Glutamatergic neuron (in vitro differentiated cells): ENCODE measurements around the gene CYP46A1. TPM values are rescaled to one million over a fixed set of nuclear protein-coding genes. Genes with fewer than 3 reads are reported as not detected.

ENCODE experiments used
- DNase-seq: peaks from one replicate; pipeline ENCODE4 v3.0.0; 2022
- H3K27ac Mint-ChIP-seq: one replicate; pipeline ENCODE4 v1.8.0; 2020; ENCODE audit warnings: mild to moderate bottlenecking, mixed read lengths, inconsistent platforms; ENCODE audit not compliant: unreplicated experiment
- H3K27me3 Mint-ChIP-seq: one replicate; pipeline ENCODE4 v1.8.0; 2020; ENCODE audit warnings: mild to moderate bottlenecking, moderate library complexity, mixed read lengths, inconsistent platforms; ENCODE audit not compliant: unreplicated experiment
- H3K36me3 Mint-ChIP-seq: one replicate; pipeline ENCODE4 v1.8.0; 2020; ENCODE audit warnings: mild to moderate bottlenecking, mixed read lengths, inconsistent platforms; ENCODE audit not compliant: unreplicated experiment
- H3K4me1 Mint-ChIP-seq: one replicate; pipeline ENCODE4 v1.8.0; 2020; ENCODE audit warnings: mild to moderate bottlenecking, low read depth, mixed read lengths, inconsistent platforms; ENCODE audit not compliant: unreplicated experiment
- H3K4me3 Mint-ChIP-seq: one replicate; pipeline ENCODE4 v1.8.0; 2020; ENCODE audit warnings: mild to moderate bottlenecking, mixed read lengths, inconsistent platforms; ENCODE audit not compliant: unreplicated experiment
- H3K9me3 Mint-ChIP-seq: one replicate; pipeline ENCODE4 v1.8.0; 2020; ENCODE audit warnings: mild to moderate bottlenecking, moderate library complexity, mixed read lengths, inconsistent platforms; ENCODE audit not compliant: unreplicated experiment
- total RNA-seq: library from RNA; stranded (reverse); fragmentation: NEBNext Ultra II Directional; extraction: Animal tissue kit (Norgen Biotek cat#: 25700); gene quantifications from one replicate; pipeline ENCODE4 v1.2.1, GENCODE V29; 2021; ENCODE audit not compliant: unreplicated experiment
- TF ChIP-seq, protein P1 (sequence below): fragments of 200-600 bp; sonication (generic); IDR thresholded peaks from one replicate; pipeline ENCODE4 v1.5.0; 2021; ENCODE audit not compliant: partially characterized antibody, unreplicated experiment

The CYP46A1 gene
- total RNA-seq, 1 donor from 2014 or later, result 2.1 TPM

- no peak overlapping the region for H3K27ac Mint-ChIP-seq
- H3K9me3 Mint-ChIP-seq, result peaks cover 2% of the 10 kb centered on the region
- TF ChIP-seq, protein P1, sequence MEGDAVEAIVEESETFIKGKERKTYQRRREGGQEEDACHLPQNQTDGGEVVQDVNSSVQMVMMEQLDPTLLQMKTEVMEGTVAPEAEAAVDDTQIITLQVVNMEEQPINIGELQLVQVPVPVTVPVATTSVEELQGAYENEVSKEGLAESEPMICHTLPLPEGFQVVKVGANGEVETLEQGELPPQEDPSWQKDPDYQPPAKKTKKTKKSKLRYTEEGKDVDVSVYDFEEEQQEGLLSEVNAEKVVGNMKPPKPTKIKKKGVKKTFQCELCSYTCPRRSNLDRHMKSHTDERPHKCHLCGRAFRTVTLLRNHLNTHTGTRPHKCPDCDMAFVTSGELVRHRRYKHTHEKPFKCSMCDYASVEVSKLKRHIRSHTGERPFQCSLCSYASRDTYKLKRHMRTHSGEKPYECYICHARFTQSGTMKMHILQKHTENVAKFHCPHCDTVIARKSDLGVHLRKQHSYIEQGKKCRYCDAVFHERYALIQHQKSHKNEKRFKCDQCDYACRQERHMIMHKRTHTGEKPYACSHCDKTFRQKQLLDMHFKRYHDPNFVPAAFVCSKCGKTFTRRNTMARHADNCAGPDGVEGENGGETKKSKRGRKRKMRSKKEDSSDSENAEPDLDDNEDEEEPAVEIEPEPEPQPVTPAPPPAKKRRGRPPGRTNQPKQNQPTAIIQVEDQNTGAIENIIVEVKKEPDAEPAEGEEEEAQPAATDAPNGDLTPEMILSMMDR, result no peak
- H3K27me3 Mint-ChIP-seq, result peaks cover 4% of the 10 kb centered on the region
- no peaks in the 10 kb centered on the region for H3K36me3 Mint-ChIP-seq
- peaks cover 11% of the 10 kb centered on the region for H3K4me1 Mint-ChIP-seq
- no peak for DNase-seq
- H3K4me3 Mint-ChIP-seq, result no peak overlapping the region
Measured at GRCh38 chr14:99757331-99758070, 73.4 kb downstream of the CYP46A1 start.

- H3K4me1 Mint-ChIP-seq, result peaks cover 11% of the 10 kb centered on the region
- TF ChIP-seq, protein P1, result no peak
- H3K4me3 Mint-ChIP-seq, result no peak overlapping the region
- DNase-seq, result peak; percentile 51
- peaks cover 4% of the 10 kb centered on the region for H3K27me3 Mint-ChIP-seq
- peaks cover 2% of the 10 kb centered on the region for H3K9me3 Mint-ChIP-seq
- H3K27ac Mint-ChIP-seq, result peak overlapping the region; percentile 8
- no peaks in the 10 kb centered on the region for H3K36me3 Mint-ChIP-seq
Measured at GRCh38 chr14:99758121-99758821, 74.2 kb downstream of the CYP46A1 start.

- Mint-ChIP-seq H3K9me3 (peaks cover 2% of the 10 kb centered on the region), H3K4me1 (peaks cover 11% of the 10 kb centered on the region), H3K36me3 (no peaks in the 10 kb centered on the region), H3K27ac (peak overlapping the region; percentile 38), H3K4me3 (no peak overlapping the region), H3K27me3 (peaks cover 4% of the 10 kb centered on the region)
- DNase-seq, result no peak
- TF ChIP-seq, protein P1, result no peak
Measured at GRCh38 chr14:99758872-99759545, 74.9 kb downstream of the CYP46A1 start.

DNA sequence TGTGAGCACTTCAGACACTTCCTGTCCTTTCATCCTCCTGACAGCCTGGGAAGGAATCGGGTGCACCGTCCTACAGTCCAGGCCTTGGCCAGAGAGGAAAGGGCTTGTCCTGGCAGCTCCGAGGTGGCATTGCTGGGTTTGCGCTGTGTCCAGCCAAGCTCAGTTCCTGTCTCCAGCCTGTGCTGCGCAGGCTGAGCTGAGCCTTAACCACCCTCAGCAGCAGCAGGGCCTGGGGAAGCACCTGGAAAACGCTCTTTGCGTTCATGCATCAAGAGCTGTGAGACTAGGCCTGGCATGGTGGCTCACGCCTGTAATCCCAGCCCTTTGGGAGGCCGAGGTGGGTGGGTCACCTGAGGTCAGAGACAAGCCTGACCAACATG is 75.4 kb downstream of the CYP46A1 start:
- Mint-ChIP-seq H3K36me3 (no peaks in the 10 kb centered on the region), H3K9me3 (peaks cover 2% of the 10 kb centered on the region), H3K4me1 (peaks cover 11% of the 10 kb centered on the region), H3K27ac (peak overlapping the region; percentile 38), H3K27me3 (peaks cover 4% of the 10 kb centered on the region), H3K4me3 (no peak overlapping the region)
- no peak for DNase-seq
- TF ChIP-seq, protein P1, result no peak
